Left renal pelvis (tissue), 4 donors: Measurements from ENCODE around the gene RS1. TPM values are rescaled to one million over a fixed set of nuclear protein-coding genes. Genes with fewer than 3 reads are reported as not detected.

Experiments used
- DNase-seq, 4 donors: peaks; one replicate each; pipeline ENCODE4 v3.0.0-alpha.2; 2013; ENCODE audit warnings: low read depth in 4 of 4, low spot score in 3 of 4
- polyA plus RNA-seq, 4 donors: library from polyadenylated mRNA; unstranded; fragments of 120-200 nt; gene quantifications; one replicate each; pipeline ENCODE4 v1.2.1, GENCODE V29; 2013; ENCODE audit not compliant: insufficient read length in 4 of 4

The RS1 gene
- polyA plus RNA-seq, 4 donors = 0.10 to 0.15 TPM; not detected in 2

- DNase-seq = peak in 1 of 4 donors; percentile 36
Observed at GRCh38 chrX:18674417-18674787, 2.5 kb upstream of the RS1 start.

GRCh38 chrX:18668071-18668835, 3.7 kb downstream of the RS1 start:
- no peak for DNase-seq

GRCh38 chrX:18666614-18667013, 5.3 kb downstream of the RS1 start:
- no peak for DNase-seq

GRCh38 chrX:18664947-18665346, 7.0 kb downstream of the RS1 start:
- DNase-seq = no peak

- DNase-seq = no peak
Observed at GRCh38 chrX:18661273-18661672, 10.6 kb downstream of the RS1 start.

- DNase-seq = no peak
Observed at GRCh38 chrX:18654875-18655836, 16.8 kb downstream of the RS1 start.

DNA sequence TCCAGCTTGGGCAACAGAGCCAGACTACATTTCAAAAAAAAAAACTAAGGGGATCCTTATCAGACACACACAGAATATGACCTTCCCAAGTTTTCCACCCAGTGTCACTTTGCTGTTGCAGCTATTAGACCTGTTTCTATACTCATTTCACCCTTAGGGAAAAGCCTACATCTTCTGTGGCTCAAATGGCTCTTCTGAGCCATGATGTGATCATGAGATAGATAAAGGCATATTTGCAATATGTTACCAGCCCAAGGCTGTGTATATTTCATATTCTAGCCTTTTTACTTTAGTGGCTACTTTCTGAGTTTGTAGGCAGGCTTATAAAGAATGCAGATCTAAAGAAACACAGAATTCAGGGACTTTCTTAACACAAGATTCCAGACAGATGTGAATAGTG, 19.3 kb downstream of the RS1 start:
- DNase-seq = no peak

DNA sequence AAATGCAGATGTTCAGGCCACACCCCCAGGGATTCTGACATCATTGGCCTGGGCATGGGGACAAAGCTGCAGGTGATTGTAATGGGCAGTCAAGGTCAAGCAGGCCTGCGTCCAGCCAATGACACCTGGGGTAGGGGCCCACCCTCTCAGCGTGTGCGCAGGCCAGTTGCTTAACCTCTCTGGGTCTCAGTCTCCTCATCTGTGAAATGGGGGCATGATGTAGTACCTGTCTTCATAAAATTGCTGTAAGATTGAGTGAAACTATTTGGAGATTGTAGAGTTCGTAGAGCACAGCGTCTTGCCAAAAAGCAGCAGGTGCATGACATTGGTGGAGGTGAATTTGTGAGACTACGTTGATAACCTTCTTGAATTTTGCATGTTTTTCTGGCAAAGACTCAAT, 21.2 kb downstream of the RS1 start:
- no peak for DNase-seq

DNA sequence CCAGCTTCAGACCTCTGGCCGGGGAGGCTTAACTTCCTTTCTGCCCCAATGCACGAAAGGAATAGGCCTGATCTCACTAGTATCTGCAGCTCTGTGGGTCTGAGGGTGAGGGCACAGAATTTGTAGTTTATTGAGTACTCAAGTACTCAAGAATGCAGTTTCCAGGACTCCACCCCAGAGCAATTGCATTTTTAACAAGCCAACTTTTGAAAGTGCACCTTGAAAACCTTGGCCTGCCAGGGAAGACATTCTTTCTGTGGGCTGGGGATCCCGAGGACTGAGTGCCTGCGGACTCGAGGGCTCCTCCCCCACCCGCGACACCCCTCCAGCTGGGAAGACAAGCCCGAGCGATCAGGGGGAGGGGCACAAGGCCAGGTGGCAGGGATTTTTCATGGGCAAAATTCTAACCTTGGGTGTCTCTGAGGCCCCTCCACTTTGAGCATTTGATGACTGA, 22.4 kb downstream of the RS1 start:
- no peak for DNase-seq

DNA sequence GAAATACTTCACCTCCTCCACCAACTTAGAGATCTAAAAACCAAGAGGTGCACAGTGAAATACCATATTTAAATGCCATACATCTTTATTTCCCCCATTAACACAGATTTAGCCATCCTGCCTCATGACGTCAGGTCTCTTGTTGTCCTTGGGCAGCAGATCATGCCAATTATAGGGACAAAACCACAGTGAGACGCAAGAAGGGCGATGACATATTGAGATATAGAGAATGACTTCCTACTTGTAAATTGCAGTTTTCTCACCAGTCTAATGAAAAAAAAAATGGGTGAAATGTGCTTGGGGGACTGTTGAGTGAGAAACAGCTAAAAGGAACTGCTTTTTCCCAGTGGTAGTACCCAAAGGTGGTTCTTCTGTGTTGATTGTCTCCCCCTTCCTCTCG, 24.3 kb downstream of the RS1 start:
- no peak for DNase-seq

- no peak for DNase-seq
Observed at GRCh38 chrX:18643853-18644252, 28.1 kb downstream of the RS1 start.

GRCh38 chrX:18643243-18643642, 28.7 kb downstream of the RS1 start:
- no peak for DNase-seq

- no peak for DNase-seq
Observed at GRCh38 chrX:18640686-18641085, 31.2 kb downstream of the RS1 start.

GRCh38 chrX:18639280-18639679, 32.6 kb downstream of the RS1 start:
- DNase-seq = no peak

GRCh38 chrX:18638398-18638797, 33.5 kb downstream of the RS1 start:
- DNase-seq = no peak

GRCh38 chrX:18630934-18631333, 41.0 kb downstream of the RS1 start:
- no peak for DNase-seq

GRCh38 chrX:18624599-18624998, 47.3 kb downstream of the RS1 start:
- DNase-seq = no peak

- no peak for DNase-seq
Observed at GRCh38 chrX:18620349-18620748, 51.6 kb downstream of the RS1 start.

GRCh38 chrX:18619288-18619687, 52.6 kb downstream of the RS1 start:
- no peak for DNase-seq

- DNase-seq = peak; percentile 14 to 25 (median 22)
Observed at GRCh38 chrX:18617407-18617750, 54.5 kb downstream of the RS1 start.

DNA sequence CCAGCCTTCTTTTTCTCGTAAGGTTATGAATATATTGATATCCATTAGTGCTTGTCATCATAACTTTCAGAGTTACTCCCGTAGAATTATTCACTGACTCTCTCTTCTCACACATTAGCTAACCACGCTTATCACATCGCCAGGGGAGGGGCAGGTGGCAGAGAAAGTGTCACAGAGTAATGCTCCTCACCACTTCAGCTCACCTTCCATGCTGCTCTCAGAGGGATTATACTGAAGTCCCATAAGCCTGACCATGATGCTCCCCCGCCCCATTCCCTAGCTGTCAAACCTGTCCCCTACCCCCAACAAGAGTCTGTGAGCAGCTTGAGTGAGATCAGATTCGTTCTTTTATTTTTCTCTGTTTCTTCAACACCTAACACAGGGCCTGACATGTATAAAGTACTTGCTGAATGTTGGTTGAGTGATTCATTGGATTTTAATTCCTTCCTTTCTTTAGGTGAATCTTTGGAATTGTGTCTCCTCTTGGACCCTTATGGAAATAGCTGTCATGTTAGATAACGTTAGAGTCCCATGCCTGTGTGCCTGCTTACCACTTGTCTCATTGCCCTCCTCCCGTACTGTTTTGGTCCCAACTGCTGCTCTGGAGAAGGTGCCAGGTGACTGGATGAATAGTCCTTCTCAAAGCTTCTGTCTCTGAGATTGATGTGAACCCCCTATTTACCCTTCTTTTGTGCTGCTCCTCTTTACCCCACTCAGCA, 55.1 kb downstream of the RS1 start:
- DNase-seq = no peak
